RWPE2 (cell line): ENCODE measurements around the gene VSIG10L.

Experiments used
- ATAC-seq: fragments of 200-7000 bp; cut with Tn5 transposase; 3 replicates; pipeline ENCODE4 v1.9.1; 2021; ENCODE audit warnings: low read depth
- DNase-seq: peaks from one replicate; pipeline ENCODE4 v3.0.0-alpha.2; 2020; ENCODE audit warnings: low spot score
- H3K27ac ChIP-seq: fragments of 450-650 bp; 2 replicates; pipeline ENCODE4 v1.5.1; 2017; ENCODE audit warnings: mild to moderate bottlenecking; ENCODE audit not compliant: poor library complexity, severe bottlenecking
- H3K27me3 ChIP-seq: fragments of 250-450 bp; sonication (Bioruptor Pico); 2 replicates; pipeline ENCODE4 v1.5.1; 2021; ENCODE audit warnings: mild to moderate bottlenecking, moderate library complexity; ENCODE audit not compliant: insufficient read depth, poor library complexity, severe bottlenecking
- H3K36me3 ChIP-seq: fragments of 250-450 bp; sonication (Bioruptor Pico); 2 replicates; pipeline ENCODE4 v1.5.1; 2020; ENCODE audit warnings: low read depth, mild to moderate bottlenecking, moderate library complexity
- H3K4me1 ChIP-seq: fragments of 250-450 bp; sonication (Bioruptor Pico); 2 replicates; pipeline ENCODE4 v1.5.1; 2021; ENCODE audit warnings: mild to moderate bottlenecking, moderate library complexity; ENCODE audit not compliant: insufficient read depth, poor library complexity, severe bottlenecking
- H3K4me3 ChIP-seq: fragments of 250-450 bp; sonication (Bioruptor Pico); 2 replicates; pipeline ENCODE4 v1.5.1; 2021; ENCODE audit warnings: mild to moderate bottlenecking, moderate library complexity; ENCODE audit not compliant: severe bottlenecking
- H3K9me3 ChIP-seq: fragments of 250-450 bp; sonication (Bioruptor Pico); 2 replicates; pipeline ENCODE4 v1.5.1; 2021; ENCODE audit warnings: mild to moderate bottlenecking, moderate library complexity; ENCODE audit not compliant: severe bottlenecking
- CTCF ChIP-seq: fragments of 450-650 bp; IDR thresholded peaks from one replicate; pipeline ENCODE4 v1.5.1; 2017; ENCODE audit warnings: mild to moderate bottlenecking, moderate library complexity; ENCODE audit not compliant: poor library complexity, severe bottlenecking

The VSIG10L gene

GRCh38 chr19:51372649-51373504 is 30.9 kb upstream of the VSIG10L start, which contains the start of gene NKG7:
TSS of gene NKG7 (minus strand) at chr19:51372654. CDS start at chr19:51372535, 119 bp downstream.
- H3K27ac ChIP-seq = no peak within 1 kb of the TSS
- no peaks in the 10 kb centered on the region for H3K9me3 ChIP-seq
- TF ChIP-seq CTCF = no peak
- H3K27me3 ChIP-seq = no peaks in the 10 kb centered on the region
- no peak for DNase-seq
- H3K36me3 ChIP-seq = no peaks in the 10 kb centered on the region
- ATAC-seq = no peak
- no peaks in the 10 kb centered on the region for H3K4me1 ChIP-seq
- H3K4me3 ChIP-seq = no peak within 1 kb of the TSS

GRCh38 chr19:51372021-51372648 is 30.2 kb upstream of the VSIG10L start:
- no peak overlapping the region for H3K4me3 ChIP-seq
- DNase-seq (no peak), ATAC-seq (no peak)
- H3K36me3 ChIP-seq = no peaks in the 10 kb centered on the region
- no peaks in the 10 kb centered on the region for H3K27me3 ChIP-seq
- no peaks in the 10 kb centered on the region for H3K4me1 ChIP-seq
- no peak for TF ChIP-seq CTCF
- no peaks in the 10 kb centered on the region for H3K9me3 ChIP-seq
- no peak overlapping the region for H3K27ac ChIP-seq

GRCh38 chr19:51371186-51371690 is 29.3 kb upstream of the VSIG10L start:
- H3K4me3 ChIP-seq = no peak overlapping the region
- no peak for DNase-seq
- H3K9me3 ChIP-seq = no peaks in the 10 kb centered on the region
- no peaks in the 10 kb centered on the region for H3K27me3 ChIP-seq
- no peaks in the 10 kb centered on the region for H3K4me1 ChIP-seq
- H3K36me3 ChIP-seq = no peaks in the 10 kb centered on the region
- no peak overlapping the region for H3K27ac ChIP-seq
- no peak for TF ChIP-seq CTCF
- ATAC-seq = no peak

GRCh38 chr19:51370230-51370629 is 28.3 kb upstream of the VSIG10L start:
- no peak for TF ChIP-seq CTCF
- no peaks in the 10 kb centered on the region for H3K36me3 ChIP-seq
- no peaks in the 10 kb centered on the region for H3K9me3 ChIP-seq
- ATAC-seq (no peak), DNase-seq (no peak)
- no peak overlapping the region for H3K27ac ChIP-seq
- peaks cover under 1% of the 10 kb centered on the region for H3K4me1 ChIP-seq
- no peaks in the 10 kb centered on the region for H3K27me3 ChIP-seq
- no peak overlapping the region for H3K4me3 ChIP-seq
